GM12873 (cell line): ENCODE measurements around the gene COX7B2.

Source experiments
- CTCF ChIP-seq: IDR thresholded peaks from 2 replicates; pipeline ENCODE4 v1.5.1; 2012; ENCODE audit warnings: low read depth, mild to moderate bottlenecking, moderate library complexity, low read length, control low read depth; ENCODE audit not compliant: insufficient read depth; ENCODE audit errors: missing control alignments

The COX7B2 gene

DNA sequence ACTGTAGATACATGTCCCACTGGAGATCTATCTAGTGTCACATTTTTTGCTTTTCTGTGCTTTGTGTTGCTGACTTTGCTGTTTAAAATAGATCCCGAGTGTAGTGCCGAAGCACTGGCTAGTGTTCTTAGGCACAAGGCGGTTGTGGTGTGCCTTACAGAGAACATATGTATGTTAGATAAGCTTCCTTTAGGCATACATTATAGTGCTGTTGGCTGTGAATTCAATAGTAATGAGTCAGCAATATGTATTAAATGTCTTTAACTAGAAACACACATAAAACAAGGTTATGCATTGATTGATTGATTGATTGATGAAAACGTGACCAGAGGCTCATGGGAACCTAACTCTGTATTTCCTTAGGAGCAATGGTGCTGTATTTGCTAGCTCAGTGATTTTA is 56.2 kb downstream of the COX7B2 start:
- no peak for TF ChIP-seq CTCF

GRCh38 chr4:46850026-46850425 is 59.0 kb downstream of the COX7B2 start:
- TF ChIP-seq CTCF: no peak

- TF ChIP-seq CTCF: peak; percentile 65
Measured at GRCh38 chr4:46844325-46844917, 64.6 kb downstream of the COX7B2 start.

GRCh38 chr4:46839128-46839527 is 69.9 kb downstream of the COX7B2 start:
- no peak for TF ChIP-seq CTCF

GRCh38 chr4:46837639-46838038 is 71.4 kb downstream of the COX7B2 start:
- no peak for TF ChIP-seq CTCF

DNA sequence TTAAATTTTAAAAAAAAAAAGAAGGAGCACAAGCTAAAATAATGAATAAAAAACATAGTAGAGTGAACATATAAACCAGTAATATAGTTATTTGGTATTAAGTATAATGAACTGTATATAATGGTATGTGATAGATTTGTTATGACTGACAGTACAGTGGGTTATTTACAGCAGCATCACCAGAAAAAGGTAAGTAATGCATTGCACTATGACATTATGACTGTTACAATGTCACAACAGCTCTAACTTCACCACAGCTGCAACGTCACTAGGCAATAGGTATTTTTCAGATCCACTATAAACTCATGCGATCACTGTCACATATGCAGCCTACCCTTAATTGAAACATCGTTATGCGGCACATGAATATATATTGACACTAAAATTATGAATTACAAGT is 72.5 kb downstream of the COX7B2 start:
- no peak for TF ChIP-seq CTCF

GRCh38 chr4:46830971-46831454 is 78.0 kb downstream of the COX7B2 start:
- no peak for TF ChIP-seq CTCF
